Esophagus muscularis mucosa (tissue), 4 donors: ENCODE results near the gene HTR1E. TPM values are rescaled to one million over a fixed set of nuclear protein-coding genes. Genes with fewer than 3 reads are reported as not detected.
"Not testable (repeated sequence)": the region's sequence is repeated elsewhere in the genome, so short reads cannot be mapped to it uniquely, and the experiment has no call there.

Source experiments
- DNase-seq: peaks from one replicate; pipeline ENCODE4 v3.0.0-alpha.2; 2017; ENCODE audit errors: extremely low spot score
- H3K27ac ChIP-seq, 4 donors: fragments of 200-600 bp; sonication (generic); replicated peaks in 1 of 4; 1 replicate in 3 of 4; 2 replicates in 1 of 4; pipeline ENCODE4 v1.5.1; 2016 to 2019; ENCODE audit warnings: mild to moderate bottlenecking in 1 of 4
- H3K27me3 ChIP-seq, 4 donors: fragments of 200-600 bp; sonication (generic); one replicate each; pipeline versions ENCODE4 v1.5.1 to v1.6.0; 2016 to 2019
- H3K36me3 ChIP-seq, 4 donors: fragments of 200-600 bp; sonication (generic); one replicate each; pipeline ENCODE4 v1.5.1; 2016 to 2019
- H3K4me1 ChIP-seq, 4 donors: fragments of 200-600 bp; sonication (generic); one replicate each; pipeline ENCODE4 v1.5.1; 2016 to 2019
- H3K4me3 ChIP-seq, 4 donors: fragments of 200-600 bp; sonication (generic); 1 replicate in 2 of 4; 2 replicates in 2 of 4; pipeline ENCODE4 v1.5.1; 2016 to 2019; ENCODE audit warnings: mild to moderate bottlenecking in 4 of 4, moderate library complexity in 1 of 4
- H3K9me3 ChIP-seq, 4 donors: fragments of 200-600 bp; sonication (generic); 1 replicate in 3 of 4; 2 replicates in 1 of 4; pipeline ENCODE4 v1.5.1; 2016 to 2019
- CTCF ChIP-seq, 3 experiments: fragments of 200-600 bp in 2 of 3; fragments of 450-650 bp in 1 of 3; sonication (generic) in 2 of 3; IDR thresholded peaks; one replicate each; pipeline ENCODE4 v1.5.1; 2017 to 2019; ENCODE audit warnings: antibody characterized with exemption in 3 of 3, mild to moderate bottlenecking in 2 of 3, moderate library complexity in 1 of 3
- EP300 ChIP-seq: sonication (generic); formaldehyde crosslinking; IDR thresholded peaks from one replicate; pipeline ENCODE4 v1.6.1; 2017; ENCODE audit warnings: antibody characterized with exemption
- POLR2A ChIP-seq: fragments of 450-650 bp; IDR thresholded peaks from one replicate; pipeline ENCODE4 v1.6.1; 2017; ENCODE audit warnings: antibody characterized with exemption, moderate library complexity, mild to moderate bottlenecking, low read depth
- POLR2AphosphoS5 ChIP-seq, 2 donors: sonication (generic); formaldehyde crosslinking; IDR thresholded peaks; one replicate each; pipeline ENCODE4 v1.6.1; 2017; ENCODE audit warnings: antibody characterized with exemption in 2 of 2
- WGBS: methylation state at CpG from one replicate; pipeline ENCODE4 v1.1.5; 2018; 5-methylcytosine and 5-hydroxymethylcytosine counted together
- intact Hi-C: fragments of 100-400 bp; cut with DNase I; formaldehyde crosslinking; loops from one replicate; pipeline ENCODE4 v1.15.1; 2023
- total RNA-seq, 4 donors: library from RNA; depleted of rRNA; stranded (reverse); fragments of >200 nt; gene quantifications; one replicate each; pipeline versions ENCODE4 v1.1.0 to v1.2.1, GENCODE V29; 2016

HTR1E gene
- total RNA-seq = under 1 TPM in 3 of 4 donors, not detected in 1; 0.17 to 0.40 (median 0.19) TPM

- Histone ChIP-seq H3K4me1 (peaks cover 0 to 16% (median 14%) of the 10 kb centered on the region in 4 donors), H3K4me3 (peak within 1 kb of the TSS; percentile 48 to 61 (median 51)), H3K27ac (peak within 1 kb of the TSS in 1 of 4 donors; percentile 6), H3K9me3 (no peaks in the 10 kb centered on the region), H3K27me3 (peaks cover 0 to 33% (median 0%) of the 10 kb centered on the region in 4 donors), H3K36me3 (no peaks in the 10 kb centered on the region)
- TF ChIP-seq CTCF (IDR thresholded peaks at IDR 0.05) (peak; percentile 40 to 68 (median 46)), POLR2A (no peak)
- intact Hi-C loops = loop anchor here (2.0 to 10.0 kb wide), 2 partner anchors 1015 to 1183 kb away; no protein-coding TSS in a partner anchor
- DNase-seq = peak; percentile 91
- under 1% methylated on average over 34 of the region's 55 CpGs for WGBS
These were observed at the start of gene HTR1E for GRCh38 chr6:86937219-86938079. Gene HTR1E, plus strand, starts transcription at chr6:86937528. Its CDS starts 77,807 bp downstream, at chr6:87015335.

DNA sequence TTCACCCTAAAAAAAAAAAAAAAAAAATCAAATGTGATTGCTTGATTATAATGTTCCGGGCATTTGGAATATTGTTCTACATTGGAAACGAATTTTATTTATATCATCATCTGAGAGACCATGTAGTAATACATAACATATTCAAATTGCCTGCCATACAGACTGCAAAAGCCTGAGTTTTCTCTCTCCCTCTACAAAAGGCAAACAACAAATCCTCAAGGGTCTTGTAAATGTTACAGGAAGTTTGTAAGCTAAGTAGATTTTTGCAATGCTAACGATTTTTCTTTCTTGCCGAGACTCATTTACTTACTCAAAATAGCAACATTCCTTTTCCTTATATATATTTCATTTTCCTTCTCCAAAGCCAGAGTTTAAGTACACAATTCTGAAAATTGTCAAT lies 49.0 kb upstream of the HTR1E start:
- H3K27me3 ChIP-seq = peaks cover 0 to 3% (median 0%) of the 10 kb centered on the region in 4 donors
- no peak for DNase-seq
- no peak overlapping the region for H3K4me3 ChIP-seq
- H3K27ac ChIP-seq = no peak overlapping the region
- intact Hi-C loops = no loop called here
- no peaks in the 10 kb centered on the region for H3K36me3 ChIP-seq
- H3K9me3 ChIP-seq = peaks cover 0 to 6% (median 3%) of the 10 kb centered on the region in 4 donors
- no peaks in the 10 kb centered on the region for H3K4me1 ChIP-seq
- WGBS = 37% methylated on average over 4 of the region's 4 CpGs
- TF ChIP-seq EP300 (no peak), POLR2A (no peak), POLR2AphosphoS5 (IDR thresholded peaks at IDR 0.05) (no peak), CTCF (IDR thresholded peaks at IDR 0.05) (no peak)

GRCh38 chr6:86897265-86897664 lies 40.1 kb upstream of the HTR1E start:
- 94% methylated on average over 8 of the region's 8 CpGs for WGBS
- H3K4me3 ChIP-seq, DNase-seq, H3K9me3 ChIP-seq, intact Hi-C loops, H3K27ac ChIP-seq, H3K4me1 ChIP-seq, H3K36me3 ChIP-seq, H3K27me3 ChIP-seq: not testable (repeated sequence)

GRCh38 chr6:86913795-86914194 lies 23.5 kb upstream of the HTR1E start:
- intact Hi-C loops = no loop called here

More at GRCh38 chr6:86913795-86914194, 23.5 kb upstream of the HTR1E start:
- Histone ChIP-seq H3K4me3 (no peak overlapping the region), H3K4me1 (peaks cover 0 to 7% (median 0%) of the 10 kb centered on the region in 4 donors), H3K9me3 (no peaks in the 10 kb centered on the region), H3K36me3 (no peaks in the 10 kb centered on the region), H3K27me3 (no peaks in the 10 kb centered on the region), H3K27ac (no peak overlapping the region)
- 55% methylated on average over 2 of the region's 2 CpGs for WGBS
- TF ChIP-seq POLR2AphosphoS5 (IDR thresholded peaks at IDR 0.05) (no peak), POLR2A (no peak), CTCF (IDR thresholded peaks at IDR 0.05) (no peak), EP300 (no peak)
- no peak for DNase-seq
